Measurements from ENCODE around the gene PSMD3.
"Not testable (repeated sequence)": the region's sequence is repeated elsewhere in the genome, so short reads cannot be mapped to it uniquely, and the experiment has no call there.

PSMD3 gene

GRCh38 chr17:39980351-39981206 lies at the start of gene PSMD3:
Gene PSMD3 (plus strand): TSS chr17:39980807. CDS start chr17:39980971, 164 bp downstream.
- peak; percentile 97 to 99 for DNase-seq

- no peak for DNase-seq
Measured at GRCh38 chr17:39933912-39934311, 46.7 kb upstream of the PSMD3 start.

DNA sequence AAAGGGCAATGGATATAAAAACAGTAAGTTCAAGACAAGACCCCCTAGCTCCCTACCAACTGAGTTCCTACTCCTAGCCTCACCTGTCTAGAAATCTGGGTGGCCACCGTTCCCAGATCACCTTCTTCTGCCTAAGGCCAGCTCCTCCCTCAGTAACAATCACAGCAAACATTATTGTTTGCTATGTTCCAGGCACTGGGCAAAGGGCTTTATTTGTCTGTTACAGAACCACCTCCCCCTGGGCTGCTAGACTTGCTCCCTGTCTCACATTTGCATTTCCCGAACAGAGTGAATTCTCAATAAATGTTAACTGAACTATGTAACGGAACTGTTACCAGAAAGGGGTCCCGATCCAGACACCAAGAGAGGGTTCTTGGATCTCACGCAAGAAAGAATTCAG lies 46.3 kb upstream of the PSMD3 start:
- DNase-seq: no peak

DNA sequence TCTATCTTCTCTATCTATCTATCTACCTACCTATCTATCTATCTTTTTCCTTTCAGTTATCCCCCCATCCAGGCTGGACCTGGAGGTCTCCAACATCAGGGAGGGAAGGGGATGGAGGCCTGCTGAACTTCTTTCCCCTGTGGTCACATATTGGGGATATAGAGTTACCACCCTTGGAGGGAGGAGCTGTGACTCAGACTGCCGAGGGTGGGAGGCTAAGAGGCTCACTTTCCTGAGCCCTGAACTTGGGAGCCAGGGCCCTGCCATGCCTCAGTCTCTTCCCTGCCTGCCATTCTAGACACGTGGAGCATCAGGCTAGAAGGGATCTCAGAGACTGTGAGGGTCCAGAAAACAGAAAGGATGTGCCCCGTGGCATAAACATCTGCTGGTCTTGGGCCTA lies 44.7 kb upstream of the PSMD3 start:
- DNase-seq: no peak

DNA sequence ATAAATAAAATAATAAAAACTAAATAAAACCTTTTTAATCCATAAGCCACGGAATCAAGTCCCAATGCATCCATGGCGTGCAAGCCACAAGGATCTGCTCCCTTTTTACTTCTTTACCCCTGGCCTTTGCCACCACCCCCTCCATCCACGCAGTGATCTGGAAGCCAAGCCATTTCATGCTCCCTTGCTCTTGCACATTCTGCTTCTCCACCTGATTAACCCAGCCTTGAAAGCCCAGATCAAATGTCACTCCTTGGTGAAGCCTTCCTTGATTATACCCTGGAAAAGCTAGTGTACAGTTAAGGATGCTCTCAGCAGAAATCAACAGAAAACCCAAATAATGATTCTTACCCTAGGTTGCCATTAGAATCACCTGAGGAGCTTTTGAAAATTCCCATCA lies 43.2 kb upstream of the PSMD3 start:
- no peak for DNase-seq

DNA sequence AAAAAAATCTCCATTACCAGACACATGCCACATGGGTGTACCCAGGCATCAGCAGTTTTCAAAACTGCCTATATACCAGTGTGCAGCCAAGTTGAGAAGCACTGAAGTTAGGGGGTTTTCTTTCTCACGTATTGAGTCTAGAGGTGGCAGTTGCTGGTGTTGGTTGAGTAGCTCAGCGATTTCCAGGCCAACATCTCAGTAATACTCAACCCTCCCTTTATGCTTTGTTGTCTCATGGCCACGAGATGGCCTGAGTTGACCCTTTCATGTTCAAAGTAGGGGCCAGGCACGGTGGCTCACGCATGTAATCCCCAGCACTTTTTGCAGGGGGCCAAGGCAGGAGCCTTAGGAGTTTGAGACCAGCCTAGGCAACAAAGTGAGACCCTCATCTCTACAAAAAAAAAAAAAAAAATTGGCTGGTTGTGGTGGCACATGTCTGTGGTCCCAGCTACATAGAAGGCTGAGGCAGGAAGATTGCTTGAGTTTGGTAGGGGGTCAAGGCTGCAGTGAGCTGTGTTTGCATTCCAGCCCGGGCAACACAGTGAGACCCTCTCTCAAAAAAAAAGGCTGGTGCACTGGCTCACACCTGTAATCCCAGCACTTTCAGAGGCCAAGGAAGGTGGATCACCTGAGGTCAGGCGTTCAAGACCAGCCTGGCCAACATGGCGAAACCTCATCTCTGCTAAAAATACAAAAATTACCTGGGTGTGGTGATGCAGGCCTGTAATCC lies 42.3 kb upstream of the PSMD3 start:
- no peak for DNase-seq

- no peak for DNase-seq
Measured at GRCh38 chr17:39939106-39939505, 41.5 kb upstream of the PSMD3 start.

GRCh38 chr17:39939588-39940419 lies 40.8 kb upstream of the PSMD3 start:
- peak in 1 of 2 donors; percentile 47 for DNase-seq

DNA sequence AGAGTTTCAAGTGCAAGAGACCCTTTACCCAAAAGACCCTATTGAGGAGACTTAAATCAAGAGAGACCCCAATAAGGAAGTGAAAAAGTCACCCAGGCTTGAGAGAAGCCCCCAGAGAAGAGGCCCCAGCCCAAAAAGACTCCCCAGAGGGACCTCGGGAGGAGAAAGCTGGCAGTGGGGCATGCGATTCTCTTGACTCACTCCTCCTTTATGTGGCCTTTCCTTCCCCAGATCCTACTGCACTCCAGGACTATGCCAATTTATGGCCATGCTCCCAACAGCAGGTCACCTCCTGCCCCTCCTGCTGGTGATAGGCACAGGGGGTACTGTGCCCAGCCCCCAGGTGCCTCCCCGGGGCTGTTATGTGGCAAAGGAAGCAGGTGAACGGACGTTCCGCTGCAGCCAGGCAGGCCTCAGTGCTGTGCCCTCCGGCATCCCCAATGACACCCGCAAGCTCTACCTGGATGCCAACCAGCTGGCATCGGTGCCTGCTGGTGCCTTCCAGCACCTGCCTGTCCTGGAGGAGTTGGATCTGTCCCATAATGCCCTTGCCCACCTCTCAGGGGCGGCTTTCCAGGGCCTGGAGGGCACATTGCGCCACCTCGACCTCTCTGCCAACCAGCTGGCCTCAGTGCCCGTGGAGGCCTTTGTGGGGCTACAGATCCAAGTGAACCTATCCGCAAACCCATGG lies 36.8 kb upstream of the PSMD3 start:
- no peak for DNase-seq

DNA sequence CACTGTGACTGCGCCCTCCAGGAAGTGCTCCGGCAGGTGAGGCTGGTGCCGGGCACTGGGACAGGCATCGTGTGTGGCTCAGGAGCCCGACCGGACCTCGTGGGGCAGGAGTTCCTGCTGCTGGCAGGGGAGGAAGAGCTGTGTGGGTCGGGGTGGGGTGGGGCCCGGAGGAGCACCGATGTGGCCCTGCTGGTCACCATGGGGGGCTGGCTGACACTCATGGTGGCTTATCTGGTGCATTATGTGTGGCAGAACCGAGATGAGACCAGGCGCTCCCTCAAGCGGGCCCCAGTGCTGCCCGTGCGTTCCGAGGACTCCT lies 36.3 kb upstream of the PSMD3 start:
- DNase-seq: no peak

DNA sequence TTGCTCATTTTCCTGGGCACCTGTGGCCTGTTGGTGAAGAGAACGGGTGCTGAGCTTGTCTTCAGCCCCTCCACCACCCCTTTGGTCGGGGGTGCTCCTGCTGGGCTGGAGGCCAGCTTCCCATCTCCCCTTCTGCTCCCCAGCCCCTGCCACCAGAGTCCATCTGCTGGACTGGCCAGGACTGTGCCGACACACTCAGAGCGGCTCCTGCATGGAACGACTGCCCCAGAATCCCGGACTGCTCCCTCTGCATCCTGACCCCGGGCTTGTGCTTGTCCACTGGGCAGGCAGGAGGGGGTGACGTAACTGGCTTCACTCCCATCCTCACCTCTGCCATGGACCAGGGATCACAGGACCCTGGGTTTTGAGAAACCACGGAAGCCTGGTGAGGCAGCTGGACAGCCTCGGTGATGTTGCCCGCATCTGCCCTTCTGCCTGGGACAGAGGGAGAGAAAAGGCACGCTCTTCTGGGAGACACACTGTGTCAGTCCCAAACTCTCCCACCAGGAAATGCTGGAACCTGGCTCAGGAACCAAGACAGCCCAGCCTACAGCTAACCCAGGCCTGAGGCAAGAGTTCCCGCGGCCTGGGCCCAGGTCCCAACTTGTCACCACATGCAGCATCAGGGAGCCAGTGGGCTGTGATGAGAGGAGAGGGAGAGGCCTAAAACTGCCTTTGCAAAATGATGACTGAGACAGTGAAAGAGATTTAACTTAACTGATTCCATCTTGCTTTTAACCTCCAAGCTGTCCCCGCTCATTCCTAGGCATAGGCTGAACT lies 33.9 kb upstream of the PSMD3 start:
- DNase-seq: no peak

- DNase-seq: not testable (repeated sequence)
Measured at GRCh38 chr17:39948489-39948828, 32.1 kb upstream of the PSMD3 start.

- DNase-seq: no peak
Measured at GRCh38 chr17:39949028-39949427, 31.6 kb upstream of the PSMD3 start.

DNA sequence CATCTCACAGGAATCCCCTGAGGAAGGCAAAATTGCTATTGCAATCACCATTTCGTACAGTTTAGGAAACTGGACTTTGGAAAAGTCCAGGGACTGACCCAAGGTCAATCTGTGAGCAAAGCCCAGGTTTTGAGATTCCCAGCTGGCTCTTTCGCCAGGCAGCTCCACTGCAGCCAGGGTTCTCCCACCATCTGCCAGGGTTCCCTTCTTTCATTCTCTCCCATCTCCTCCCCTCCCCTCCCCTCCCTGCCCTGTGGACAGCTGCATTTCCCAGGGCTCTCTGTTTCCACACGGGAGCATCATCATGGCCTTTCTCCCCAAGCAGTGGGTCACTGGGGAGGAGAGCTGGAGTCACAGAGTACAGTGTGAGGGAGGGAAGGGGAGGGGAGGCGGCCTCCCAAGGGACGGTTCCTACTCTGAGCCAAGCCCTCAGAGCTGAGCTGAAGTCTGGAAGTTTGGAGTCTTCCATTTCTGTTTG lies 29.7 kb upstream of the PSMD3 start:
- no peak for DNase-seq

DNA sequence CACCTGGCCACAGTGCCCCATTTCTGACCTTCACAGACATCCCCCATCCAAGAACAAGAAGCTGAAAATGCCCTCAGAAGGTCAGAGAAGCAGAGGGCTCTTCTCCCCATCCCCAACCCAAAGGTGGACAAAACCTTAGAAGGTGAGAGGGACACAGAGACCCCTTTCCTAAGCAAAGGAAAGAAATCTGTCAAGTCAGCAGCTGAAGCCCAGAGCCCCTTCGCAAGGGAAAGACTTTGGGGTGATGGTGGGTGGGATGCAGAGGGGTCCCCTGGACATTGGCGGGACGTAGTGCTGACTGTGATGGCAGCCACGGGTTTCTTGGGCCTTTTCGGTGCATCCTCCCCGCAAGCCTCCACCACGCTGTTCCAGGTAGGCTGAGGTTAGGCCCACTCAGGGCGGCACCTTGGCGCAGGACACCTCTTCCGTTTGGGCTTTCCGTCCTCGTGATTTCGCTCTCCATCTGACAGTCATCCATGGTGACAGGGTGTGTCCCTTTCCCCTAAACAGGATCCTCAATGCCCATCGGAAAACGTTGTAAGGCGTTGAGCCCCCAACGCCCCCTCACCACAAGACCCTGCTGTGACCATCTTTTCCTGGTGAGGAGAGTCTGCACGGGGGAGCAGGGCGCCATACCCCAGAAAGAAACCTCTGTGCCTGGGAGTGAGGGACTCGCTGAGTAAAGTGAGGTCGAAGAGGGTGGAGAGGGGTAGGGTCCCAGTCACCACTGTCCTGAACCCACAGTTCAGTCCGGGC lies 28.5 kb upstream of the PSMD3 start:
- DNase-seq: no peak

DNA sequence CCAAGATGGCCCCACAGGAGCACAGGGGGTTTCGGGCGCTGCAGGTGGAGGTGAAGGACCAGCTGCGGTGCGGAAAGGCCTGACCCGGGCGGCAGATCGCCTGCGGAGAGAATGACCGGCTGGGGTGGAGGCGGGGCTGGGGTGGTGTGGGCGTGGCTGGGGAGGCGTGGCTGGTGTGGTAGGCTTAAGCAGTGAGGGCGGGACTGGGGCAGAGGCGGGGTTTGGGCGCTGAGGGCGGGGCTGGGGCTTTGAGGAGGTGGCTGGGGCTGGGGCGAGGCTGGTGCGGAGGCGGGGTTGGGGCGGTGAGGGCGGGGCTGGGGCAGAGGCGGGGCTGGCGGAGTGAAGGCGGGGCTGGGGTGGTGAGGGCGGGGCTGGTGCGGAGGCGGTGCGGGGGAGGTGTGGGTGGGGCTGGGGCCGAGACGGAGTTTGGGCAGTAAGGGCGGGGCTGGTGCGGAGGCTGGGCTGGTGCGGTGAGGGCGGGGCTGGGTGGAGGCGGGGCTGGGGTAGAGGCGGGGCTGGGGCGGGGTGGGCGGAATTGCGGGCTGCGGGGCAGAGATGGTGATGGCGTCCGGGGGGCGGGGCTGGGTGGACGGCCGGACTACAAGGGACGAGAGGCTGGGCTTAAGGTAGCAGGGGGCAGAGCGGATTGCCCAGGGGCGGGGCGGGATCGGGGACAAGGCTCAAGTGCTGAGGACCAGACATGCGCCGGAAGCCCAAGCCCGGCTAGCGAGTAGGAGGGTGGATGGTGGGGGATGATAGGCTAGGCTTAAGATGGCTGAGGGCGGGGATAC lies 27.7 kb upstream of the PSMD3 start:
- peak; percentile 89 to 92 for DNase-seq

DNA sequence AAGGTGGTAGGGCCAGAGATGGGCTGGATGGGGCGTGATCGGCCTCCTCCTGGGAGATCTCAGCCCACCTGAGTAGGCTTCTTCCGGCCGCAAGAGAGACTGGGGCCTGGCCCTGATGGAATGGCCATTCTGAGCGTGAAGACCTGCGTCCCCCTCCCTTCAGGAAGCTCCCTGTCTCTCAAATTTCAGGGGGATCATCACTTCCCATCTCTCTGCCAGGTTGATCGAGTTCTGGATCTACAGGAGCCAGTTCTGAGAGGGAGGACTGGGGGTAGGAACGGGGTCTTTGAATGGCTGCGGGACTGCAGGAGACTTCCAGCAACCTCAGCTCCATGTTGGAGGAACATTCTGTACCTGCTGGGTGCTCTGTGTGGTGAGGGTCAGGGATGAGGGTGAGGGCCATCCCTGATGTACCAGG lies 27.1 kb upstream of the PSMD3 start:
- no peak for DNase-seq

GRCh38 chr17:39954876-39955275 lies 25.7 kb upstream of the PSMD3 start:
- DNase-seq: no peak

DNA sequence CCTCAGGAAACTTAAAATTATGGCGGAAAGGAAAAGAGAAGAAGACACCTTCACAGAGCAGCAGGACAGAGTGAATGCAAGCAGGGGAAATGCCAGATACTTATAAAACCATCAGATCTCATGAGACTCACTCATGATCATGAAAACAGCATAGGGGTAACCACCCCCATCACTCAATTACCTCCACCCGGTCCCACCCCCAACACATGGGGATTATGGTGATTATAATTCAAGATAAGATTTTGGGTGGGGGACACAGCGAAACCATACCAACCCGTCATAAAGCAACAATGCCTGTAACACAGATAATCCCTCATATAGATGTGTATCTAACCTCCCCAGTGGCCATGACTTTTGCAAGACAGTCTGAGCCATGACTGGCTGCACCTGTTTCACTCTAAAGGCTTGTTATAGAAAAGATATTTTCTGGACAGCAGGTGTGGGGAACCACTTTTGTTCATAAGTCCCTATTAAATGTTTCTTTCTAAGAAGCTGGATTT lies 24.8 kb upstream of the PSMD3 start:
- no peak for DNase-seq

- no peak for DNase-seq
Measured at GRCh38 chr17:39960524-39961041, 20.0 kb upstream of the PSMD3 start.
